H9 (cell line): ENCODE results near the gene C10orf71. TPM values are rescaled to one million over a fixed set of nuclear protein-coding genes. Genes with fewer than 3 reads are reported as not detected.

Experiments used
- DNase-seq: peaks from one replicate; pipeline ENCODE4 v3.0.0-alpha.2; 2017
- H2AFZ ChIP-seq: one replicate; pipeline ENCODE4 v1.6.1; 2013; ENCODE audit warnings: mild to moderate bottlenecking, low read length, control low read depth, moderate library complexity
- H2AK5ac ChIP-seq: 2 replicates; pipeline ENCODE4 v1.6.1; 2013; ENCODE audit warnings: low read length, control low read depth, mixed read lengths; ENCODE audit not compliant: insufficient read length
- H2BK120ac ChIP-seq: one replicate; pipeline ENCODE4 v1.6.1; 2013; ENCODE audit warnings: low read depth, mild to moderate bottlenecking, low read length, control low read depth, inconsistent platforms; ENCODE audit not compliant: poor library complexity, severe bottlenecking
- H2BK12ac ChIP-seq: 2 replicates; pipeline ENCODE4 v1.6.1; 2013; ENCODE audit warnings: low read length, control low read depth, mixed read lengths, low read depth; ENCODE audit not compliant: insufficient read length
- H2BK15ac ChIP-seq: 2 replicates; pipeline ENCODE4 v1.6.1; 2013; ENCODE audit warnings: low read depth, low read length, control low read depth
- H2BK20ac ChIP-seq: one replicate; pipeline ENCODE4 v1.6.1; 2013; ENCODE audit warnings: low read depth, mild to moderate bottlenecking, low read length, control low read depth, inconsistent platforms; ENCODE audit not compliant: poor library complexity, severe bottlenecking
- H2BK5ac ChIP-seq: 2 replicates; pipeline ENCODE4 v1.6.1; 2013; ENCODE audit warnings: low read length, control low read depth, mixed read lengths; ENCODE audit not compliant: insufficient read length
- H3K14ac ChIP-seq: 2 replicates; pipeline ENCODE4 v1.6.1; 2013; ENCODE audit warnings: low read length, control low read depth; ENCODE audit not compliant: insufficient read depth
- H3K18ac ChIP-seq: 2 replicates; pipeline ENCODE4 v1.6.1; 2013; ENCODE audit warnings: low read depth, mild to moderate bottlenecking, mixed read lengths, low read length, control low read depth; ENCODE audit not compliant: insufficient read length
- H3K23ac ChIP-seq: 2 replicates; pipeline ENCODE4 v1.6.1; 2013; ENCODE audit warnings: low read length, control low read depth, mixed read lengths, low read depth; ENCODE audit not compliant: insufficient read length
- H3K23me2 ChIP-seq: 2 replicates; pipeline ENCODE4 v1.6.1; 2013; ENCODE audit warnings: low read depth, mild to moderate bottlenecking, mixed read lengths, low read length, control low read depth; ENCODE audit not compliant: insufficient read length, poor library complexity, severe bottlenecking
- H3K27ac ChIP-seq: 2 replicates; pipeline ENCODE4 v1.5.1; 2013; ENCODE audit warnings: low read length, control low read depth, mixed read lengths, low read depth; ENCODE audit not compliant: insufficient read length
- H3K27me3 ChIP-seq: 2 replicates; pipeline ENCODE4 v1.6.1; 2013; ENCODE audit warnings: low read length, control low read depth, inconsistent platforms; ENCODE audit not compliant: insufficient read depth
- H3K4ac ChIP-seq: 2 replicates; pipeline ENCODE4 v1.6.1; 2013; ENCODE audit warnings: low read depth, mild to moderate bottlenecking, control low read depth, inconsistent platforms, low read length, moderate library complexity
- H3K4me1 ChIP-seq: 2 replicates; pipeline ENCODE4 v1.6.1; 2013; ENCODE audit warnings: low read length, control low read depth, inconsistent platforms; ENCODE audit not compliant: insufficient read depth
- H3K4me2 ChIP-seq: 2 replicates; pipeline ENCODE4 v1.6.1; 2013; ENCODE audit warnings: low read length, control low read depth, mixed read lengths; ENCODE audit not compliant: insufficient read length, insufficient read depth
- H3K56ac ChIP-seq: 2 replicates; pipeline ENCODE4 v1.6.1; 2013; ENCODE audit warnings: low read depth, mild to moderate bottlenecking, mixed read lengths, low read length, control low read depth; ENCODE audit not compliant: insufficient read length
- H3K79me1 ChIP-seq: 2 replicates; pipeline ENCODE4 v1.6.1; 2013; ENCODE audit warnings: low read depth, mild to moderate bottlenecking, moderate library complexity, low read length, control low read depth, inconsistent platforms; ENCODE audit not compliant: insufficient read depth, poor library complexity, severe bottlenecking
- H3K79me2 ChIP-seq: 2 replicates; pipeline ENCODE4 v1.6.1; 2013; ENCODE audit warnings: low read length, control low read depth, inconsistent platforms; ENCODE audit not compliant: insufficient read depth
- H3K9ac ChIP-seq: 2 replicates; pipeline ENCODE4 v1.6.1; 2013; ENCODE audit warnings: low read length, control low read depth, mixed read lengths; ENCODE audit not compliant: insufficient read length; ENCODE audit errors: extremely low read depth
- H3K9me3 ChIP-seq: one replicate; pipeline ENCODE4 v1.6.1; 2013; ENCODE audit warnings: low read depth, low read length, inconsistent platforms; ENCODE audit not compliant: control insufficient read depth
- H3T11ph ChIP-seq: one replicate; pipeline ENCODE4 v1.6.1; 2013; ENCODE audit warnings: mild to moderate bottlenecking, low read length, control low read depth, inconsistent platforms
- H4K20me1 ChIP-seq: one replicate; pipeline ENCODE4 v1.6.1; 2013; ENCODE audit not compliant: control insufficient read depth, insufficient read length, insufficient read depth
- H4K5ac ChIP-seq: 2 replicates; pipeline ENCODE4 v1.6.1; 2013; ENCODE audit warnings: low read depth, mild to moderate bottlenecking, mixed read lengths, low read length, control low read depth; ENCODE audit not compliant: insufficient read length
- H4K8ac ChIP-seq: replicated peaks from 2 replicates; pipeline ENCODE4 v1.6.1; 2013; ENCODE audit warnings: low read length, control low read depth, mixed read lengths, low read depth; ENCODE audit not compliant: insufficient read length
- H4K91ac ChIP-seq: 2 replicates; pipeline ENCODE4 v1.6.1; 2013; ENCODE audit warnings: low read depth, mild to moderate bottlenecking, moderate library complexity, mixed read lengths, low read length, control low read depth; ENCODE audit not compliant: insufficient read length
- H3K27ac Mint-ChIP-seq, 3 experiments: 2 replicates in 2 of 3; 3 replicates in 1 of 3; pipeline ENCODE4 v1.8.0; 2020 to 2021; ENCODE audit warnings: mixed read lengths in 3 of 3, mild to moderate bottlenecking in 1 of 3, moderate library complexity in 1 of 3
- H3K27me3 Mint-ChIP-seq: 2 replicates; pipeline ENCODE4 v1.8.0; 2021; ENCODE audit warnings: low read depth, mild to moderate bottlenecking, moderate library complexity, mixed read lengths
- H3K36me3 Mint-ChIP-seq, 3 experiments: 2 replicates in 2 of 3; 3 replicates in 1 of 3; pipeline ENCODE4 v1.8.0; 2020 to 2021; ENCODE audit warnings: low read depth in 3 of 3, mixed read lengths in 3 of 3; ENCODE audit not compliant: insufficient read depth in 1 of 3
- H3K4me1 Mint-ChIP-seq, 2 experiments: 2 replicates each; pipeline ENCODE4 v1.8.0; 2020; ENCODE audit warnings: mixed read lengths in 2 of 2
- H3K4me3 Mint-ChIP-seq, 2 experiments: 2 replicates in 1 of 2; 3 replicates in 1 of 2; pipeline ENCODE4 v1.8.0; 2020 to 2021; ENCODE audit warnings: mild to moderate bottlenecking in 2 of 2, mixed read lengths in 2 of 2, moderate library complexity in 1 of 2
- H3K9me3 Mint-ChIP-seq, 2 experiments: 2 replicates in 1 of 2; 3 replicates in 1 of 2; pipeline ENCODE4 v1.8.0; 2020; ENCODE audit warnings: mild to moderate bottlenecking in 2 of 2, mixed read lengths in 2 of 2, moderate library complexity in 1 of 2
- CTCF ChIP-seq: fragments of 200-600 bp; sonication (generic); conservative IDR thresholded peaks from 3 replicates; pipeline ENCODE4 v1.8.0; 2021; ENCODE audit warnings: antibody characterized with exemption, mild to moderate bottlenecking
- WGBS: extraction: QIAGEN DNeasy Blood & Tissue Kit; methylation state at CpG from one replicate; pipeline ENCODE4 v1.1.7; 2013; ENCODE audit warnings: missing lambda C conversion rate, low lambda C conversion rate, mixed read lengths; ENCODE audit not compliant: insufficient read length; ENCODE audit errors: extremely low coverage; 5-methylcytosine and 5-hydroxymethylcytosine counted together
- total RNA-seq: library from RNA; stranded (reverse); gene quantifications from 2 replicates; pipeline ENCODE4 v1.2.1, GENCODE V29; 2021

C10orf71 gene
- total RNA-seq, 1 experiment from 2014 or later, result not detected

DNA sequence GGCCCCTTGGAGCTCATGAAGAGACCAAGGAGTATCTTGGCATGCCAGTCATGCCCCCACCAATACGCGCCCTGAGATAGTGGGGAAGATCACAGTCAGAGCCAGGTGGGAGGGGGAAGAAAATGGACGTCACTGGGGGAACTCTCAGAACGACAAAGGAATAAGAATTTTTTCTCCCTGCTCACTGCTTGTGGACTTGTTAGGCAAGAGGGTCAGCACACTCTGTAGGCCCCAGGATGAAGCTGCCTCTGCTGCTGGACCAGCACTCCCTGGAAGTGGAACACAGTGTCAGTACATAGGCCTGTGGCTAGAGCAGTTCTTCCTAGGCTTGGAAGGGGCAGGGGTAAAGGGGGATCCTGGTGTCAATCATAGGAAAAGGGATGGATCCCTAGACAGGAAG is 50.4 kb downstream of the C10orf71 start:
- H3T11ph ChIP-seq, result no peak overlapping the region
- H3K18ac ChIP-seq, result no peak overlapping the region
- Mint-ChIP-seq H3K27me3 (peaks cover 2% of the 10 kb centered on the region), H3K27ac (peak overlapping the region in 1 of 3 experiments; percentile 79; a peak in 1 of 7 replicates), H3K9me3 (no peaks in the 10 kb centered on the region; a peak in 1 of 5 replicates), H3K36me3 (no peaks in the 10 kb centered on the region; a peak in 2 of 7 replicates), H3K4me1 (no peaks in the 10 kb centered on the region), H3K4me3 (no peak overlapping the region)
- no peaks in the 10 kb centered on the region for H3K9me3 ChIP-seq
- H3K79me2 ChIP-seq, result no peaks in the 10 kb centered on the region
- H3K27ac ChIP-seq, result no peak overlapping the region
- H2AK5ac ChIP-seq, result no peak overlapping the region
- no peaks in the 10 kb centered on the region for H3K23me2 ChIP-seq
- no peaks in the 10 kb centered on the region for H3K79me1 ChIP-seq
- no peak overlapping the region for H2BK5ac ChIP-seq
- H2BK15ac ChIP-seq, result no peak overlapping the region
- no peak overlapping the region for H3K9ac ChIP-seq
- no peak overlapping the region for H2BK120ac ChIP-seq
- no peaks in the 10 kb centered on the region for H3K27me3 ChIP-seq
- no peak for TF ChIP-seq CTCF
- no peaks in the 10 kb centered on the region for H4K20me1 ChIP-seq
- H3K14ac ChIP-seq, result no peak overlapping the region
- no peak overlapping the region for H4K91ac ChIP-seq
- H2BK12ac ChIP-seq, result no peak overlapping the region
- no CpG with 5 or more reads among the region's 4 CpGs for WGBS
- no peak overlapping the region for H3K4ac ChIP-seq
- no peak overlapping the region for H3K23ac ChIP-seq
- no peak overlapping the region for H3K56ac ChIP-seq
- H2BK20ac ChIP-seq, result no peak overlapping the region
- no peak overlapping the region for H4K8ac ChIP-seq
- H2AFZ ChIP-seq, result no peak overlapping the region
- no peaks in the 10 kb centered on the region for H3K4me1 ChIP-seq
- H3K4me2 ChIP-seq, result no peak overlapping the region
- H4K5ac ChIP-seq, result no peak overlapping the region
- no peak for DNase-seq
